Right lobe of liver (tissue), 4 donors: ENCODE data around the gene EMID1.

Source experiments
- CTCF ChIP-seq, 4 donors: fragments of 200-600 bp in 3 of 4; fragments of 450-650 bp in 1 of 4; IDR thresholded peaks; one replicate each; pipeline versions ENCODE4 v1.5.1 to v1.8.0; 2016 to 2022; ENCODE audit warnings: antibody characterized with exemption in 4 of 4, mild to moderate bottlenecking in 2 of 4
- POLR2A ChIP-seq: fragments of 450-650 bp; IDR thresholded peaks from one replicate; pipeline ENCODE4 v1.6.1; 2017; ENCODE audit warnings: antibody characterized with exemption, mild to moderate bottlenecking
- donor health status: DM: no; HTN: no; CAD: no.
- donor health status: DM: no; HTN: no; CAD: no.
- donor health status: DM: no; HTN: yes; CAD: no.

DNA sequence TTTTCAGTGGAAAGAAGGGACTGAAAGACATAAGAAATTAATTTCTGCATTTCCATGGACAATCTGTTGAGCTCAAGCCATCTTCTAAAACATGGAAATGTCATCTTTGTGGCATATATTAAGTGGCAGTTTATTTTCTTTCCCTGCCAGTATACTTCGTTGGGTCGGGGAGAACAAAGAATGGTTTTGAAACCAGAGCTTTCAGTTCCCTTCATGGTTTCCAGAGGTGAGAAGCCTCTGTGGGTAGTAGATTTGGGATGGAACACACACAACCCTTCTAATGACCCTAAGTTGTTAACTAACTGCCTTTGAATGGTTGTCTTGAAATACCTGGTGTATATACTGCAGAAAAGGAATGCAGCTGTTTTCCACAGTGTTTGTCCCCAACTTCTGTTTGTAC lies 83.1 kb downstream of the EMID1 start:
- TF ChIP-seq CTCF (IDR thresholded peaks at IDR 0.05) (no peak), POLR2A (no peak)
